GM18507 (cell line): ENCODE results near the gene LRRC61.

ENCODE experiments used
- DNase-seq: peaks from one replicate; pipeline ENCODE4 v3.0.0; 2011; ENCODE audit warnings: low read depth; ENCODE audit not compliant: insufficient read length; ENCODE audit errors: extremely low spot score
- FAIRE-seq: peaks from 2 replicates; lab custom pipeline; 2011; peaks lifted over from hg19 to GRCh38; lab: Jason Lieb, UNC

The LRRC61 gene

GRCh38 chr7:150365673-150366398, 42.7 kb downstream of the LRRC61 start:
- FAIRE-seq (peak; percentile 36), DNase-seq (no peak)

GRCh38 chr7:150367677-150368095, 44.5 kb downstream of the LRRC61 start:
- FAIRE-seq = peak; percentile 67

GRCh38 chr7:150368096-150368883, 45.1 kb downstream of the LRRC61 start, which contains the start of gene REPIN1:
TSS of gene REPIN1 (plus strand) at chr7:150368822. CDS start at chr7:150369712, 890 bp downstream.
- DNase-seq (no peak), FAIRE-seq (peak; percentile 33)

More at GRCh38 chr7:150367677-150368095, 44.5 kb downstream of the LRRC61 start:
- no peak for DNase-seq

DNA sequence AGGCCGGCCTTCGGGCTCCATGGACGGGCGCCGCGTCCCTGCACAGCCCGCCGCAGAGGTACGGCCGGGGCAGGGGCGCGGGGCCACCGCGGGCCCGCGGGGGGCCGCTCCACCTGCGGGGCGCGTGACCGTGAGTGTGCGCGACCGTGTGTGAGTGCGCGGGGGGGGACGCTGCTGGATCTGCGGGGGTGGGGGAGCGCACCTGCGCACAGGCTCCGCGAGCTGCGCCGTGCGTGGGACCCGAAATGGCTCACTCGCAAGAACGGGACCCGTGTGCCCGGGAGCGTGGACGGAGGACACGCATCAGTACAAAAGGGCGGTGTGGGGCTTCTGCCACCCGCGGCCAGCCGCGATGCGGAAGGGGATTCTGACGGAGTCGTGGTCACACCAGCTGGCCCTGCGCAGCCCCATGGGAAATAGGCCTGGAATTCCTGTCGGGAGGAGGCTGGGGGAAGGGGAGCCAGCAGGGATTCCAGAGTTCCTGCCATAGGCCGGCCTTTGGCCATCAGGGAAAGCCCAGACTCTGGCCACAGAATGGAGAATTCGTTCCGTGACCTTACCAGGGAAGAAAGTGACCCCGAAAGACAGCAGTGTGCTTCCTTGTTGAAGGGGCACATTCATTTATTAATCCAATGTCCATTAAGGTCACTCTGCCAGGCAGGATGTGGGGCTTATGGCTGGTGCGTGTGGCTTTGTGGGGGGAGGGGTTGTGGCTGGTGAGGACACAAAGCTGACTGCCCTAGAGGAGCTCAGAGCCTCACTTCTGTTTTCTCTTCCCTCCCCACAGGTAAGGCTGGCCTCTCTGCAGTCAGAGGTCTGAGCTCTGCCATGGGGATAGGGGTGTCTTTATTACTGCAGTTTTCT, 46.0 kb downstream of the LRRC61 start:
- DNase-seq (no peak), FAIRE-seq (peak; percentile 83)

DNA sequence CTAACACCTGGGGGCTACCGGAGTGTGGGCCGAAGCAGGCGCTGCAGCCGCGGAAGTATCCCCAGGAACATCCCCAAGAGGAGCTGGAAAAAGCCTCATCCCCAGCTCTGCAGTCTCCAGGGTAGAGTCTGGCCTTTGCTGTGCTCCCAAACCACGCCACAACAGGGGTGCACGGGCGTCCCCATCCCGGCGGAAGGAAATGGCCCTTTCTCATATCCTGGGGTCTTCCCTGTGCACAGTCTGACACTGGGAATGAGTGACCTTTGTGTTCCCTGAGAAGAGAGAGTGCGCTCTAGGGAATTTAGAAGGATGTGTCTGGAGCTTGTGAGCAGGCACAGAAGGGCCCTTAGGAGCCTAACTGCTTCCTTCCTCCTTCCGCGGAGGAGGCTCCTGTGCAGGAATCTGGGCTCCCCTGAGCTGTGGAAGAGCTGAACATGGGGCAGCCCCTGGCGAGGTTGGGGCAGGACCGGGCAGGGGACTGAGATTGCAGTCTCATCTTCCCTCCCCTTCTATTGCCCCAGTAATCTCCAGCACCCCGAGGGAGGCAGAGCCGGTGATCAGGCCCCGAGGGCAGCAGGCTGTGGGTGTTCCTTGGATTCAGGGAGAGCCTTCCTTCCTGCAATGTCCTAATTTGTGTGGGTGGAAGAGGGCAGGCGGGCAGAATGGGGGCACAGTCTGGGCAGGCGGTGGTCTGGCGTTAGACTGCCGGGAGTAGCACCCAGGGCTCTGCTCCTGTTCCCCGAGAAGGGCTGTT, 46.8 kb downstream of the LRRC61 start:
- DNase-seq (no peak), FAIRE-seq (no peak)

DNA sequence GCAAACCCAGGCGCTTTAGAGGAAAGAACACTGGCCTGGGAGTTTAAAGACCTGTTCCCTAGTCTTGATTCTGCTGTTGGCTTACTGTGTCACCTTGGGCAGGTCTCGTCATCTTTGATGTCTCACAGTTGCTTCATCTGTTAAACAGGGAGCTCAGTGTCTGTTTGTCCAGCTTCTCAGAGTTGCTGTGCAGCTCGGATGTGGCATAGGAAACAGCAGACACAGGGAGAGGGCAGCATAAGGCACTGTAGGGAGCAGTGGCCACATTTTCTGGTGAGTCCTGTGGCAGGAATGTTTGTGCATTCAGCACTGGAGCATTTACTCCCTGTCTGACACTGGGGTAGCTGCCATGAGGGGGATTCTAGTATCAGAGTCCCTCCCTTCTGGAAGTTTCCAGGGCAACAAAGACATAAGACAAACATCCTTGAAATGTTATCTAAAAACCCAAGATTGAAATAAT, 47.5 kb downstream of the LRRC61 start:
- FAIRE-seq (no peak), DNase-seq (no peak)

DNA sequence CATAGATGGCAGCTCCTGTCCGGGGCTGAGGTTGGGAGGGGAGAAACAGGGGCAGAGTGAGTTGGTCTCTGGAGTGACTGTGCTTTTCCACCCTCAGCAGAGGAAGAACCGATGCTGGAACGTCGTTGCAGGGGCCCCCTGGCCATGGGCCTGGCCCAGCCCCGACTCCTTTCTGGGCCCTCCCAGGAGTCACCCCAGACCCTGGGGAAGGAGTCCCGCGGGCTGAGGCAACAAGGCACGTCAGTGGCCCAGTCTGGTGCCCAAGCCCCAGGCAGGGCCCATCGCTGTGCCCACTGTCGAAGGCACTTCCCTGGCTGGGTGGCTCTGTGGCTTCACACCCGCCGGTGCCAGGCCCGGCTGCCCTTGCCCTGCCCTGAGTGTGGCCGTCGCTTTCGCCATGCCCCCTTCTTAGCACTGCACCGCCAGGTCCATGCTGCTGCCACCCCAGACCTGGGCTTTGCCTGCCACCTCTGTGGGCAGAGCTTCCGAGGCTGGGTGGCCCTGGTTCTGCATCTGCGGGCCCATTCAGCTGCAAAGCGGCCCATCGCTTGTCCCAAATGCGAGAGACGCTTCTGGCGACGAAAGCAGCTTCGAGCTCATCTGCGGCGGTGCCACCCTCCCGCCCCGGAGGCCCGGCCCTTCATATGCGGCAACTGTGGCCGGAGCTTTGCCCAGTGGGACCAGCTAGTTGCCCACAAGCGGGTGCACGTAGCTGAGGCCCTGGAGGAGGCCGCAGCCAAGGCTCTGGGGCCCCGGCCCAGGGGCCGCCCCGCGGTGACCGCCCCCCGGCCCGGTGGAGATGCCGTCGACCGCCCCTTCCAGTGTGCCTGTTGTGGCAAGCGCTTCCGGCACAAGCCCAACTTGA, 48.2 kb downstream of the LRRC61 start:
- FAIRE-seq (no peak), DNase-seq (no peak)

- no peak for FAIRE-seq
- no peak for DNase-seq
Observed at GRCh38 chr7:150371996-150372270, 48.8 kb downstream of the LRRC61 start.

GRCh38 chr7:150372271-150373048, 49.3 kb downstream of the LRRC61 start:
- FAIRE-seq (no peak), DNase-seq (no peak)

- FAIRE-seq = no peak
- DNase-seq = no peak
Observed at GRCh38 chr7:150373049-150373801, 50.1 kb downstream of the LRRC61 start.

DNA sequence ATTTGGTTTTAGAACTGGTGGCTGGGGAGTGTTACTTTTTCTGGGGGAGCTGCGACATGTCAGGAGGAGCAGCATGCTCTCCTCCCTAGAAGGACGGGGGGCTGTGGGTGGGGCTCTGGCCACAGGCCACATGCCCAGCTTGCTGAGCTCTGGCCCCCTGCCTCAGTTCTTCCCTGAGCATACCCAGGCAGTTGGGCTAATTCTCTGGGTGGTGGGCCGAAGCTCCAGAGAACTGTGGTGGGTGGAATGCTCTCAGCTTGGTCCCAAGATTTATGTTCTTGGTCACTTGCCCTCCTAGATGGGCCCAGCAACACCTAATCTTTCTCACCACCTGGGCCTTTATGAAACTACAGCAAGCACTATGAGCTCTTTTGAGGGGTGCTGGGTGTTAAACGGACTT, 50.9 kb downstream of the LRRC61 start:
- FAIRE-seq (no peak), DNase-seq (no peak)

DNA sequence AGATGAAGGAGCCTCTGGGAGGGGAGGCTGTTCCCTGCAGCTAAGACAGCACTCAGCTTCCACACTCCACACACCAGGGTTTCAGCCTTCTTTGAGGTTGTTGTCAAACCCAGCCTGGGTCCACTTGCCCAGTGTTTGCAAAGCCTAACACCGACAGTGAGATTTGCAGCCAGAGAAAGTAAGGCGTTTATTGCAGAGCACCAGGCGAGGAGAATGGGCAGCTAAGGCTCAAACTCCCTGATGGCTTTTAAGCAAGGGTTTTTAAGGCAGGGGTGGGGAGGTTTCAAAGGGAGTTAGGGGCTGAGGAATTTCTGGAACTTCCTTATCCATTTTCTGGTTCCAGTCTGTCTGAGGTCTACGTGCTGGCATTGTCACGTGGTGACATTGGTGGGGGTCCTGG, 51.3 kb downstream of the LRRC61 start:
- FAIRE-seq (no peak), DNase-seq (no peak)

- FAIRE-seq = peak; percentile 83
- DNase-seq = no peak
Observed at GRCh38 chr7:150375662-150376521, 52.7 kb downstream of the LRRC61 start.

- FAIRE-seq (no peak), DNase-seq (no peak)
Observed at GRCh38 chr7:150376560-150376959, 53.4 kb downstream of the LRRC61 start.

DNA sequence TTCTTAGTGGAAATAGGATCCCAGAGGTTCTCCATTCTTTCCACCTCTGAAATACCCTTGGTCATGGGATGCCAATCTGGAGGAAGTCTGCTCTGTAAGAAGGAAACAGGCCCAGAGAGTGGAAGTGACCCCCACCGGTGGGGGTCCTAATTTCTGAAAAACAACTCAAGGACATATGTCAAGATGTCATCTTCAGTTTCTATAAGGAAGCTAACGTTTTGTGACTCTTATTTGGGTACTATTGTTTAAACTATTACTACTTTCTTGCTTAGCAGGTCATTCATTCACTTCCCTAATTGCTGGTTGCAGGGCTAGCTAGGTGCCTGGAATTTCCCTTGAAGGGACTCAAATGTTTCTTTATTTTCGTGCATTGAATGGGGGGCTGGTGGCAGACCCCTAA, 54.0 kb downstream of the LRRC61 start:
- DNase-seq (no peak), FAIRE-seq (peak; percentile 24)

DNA sequence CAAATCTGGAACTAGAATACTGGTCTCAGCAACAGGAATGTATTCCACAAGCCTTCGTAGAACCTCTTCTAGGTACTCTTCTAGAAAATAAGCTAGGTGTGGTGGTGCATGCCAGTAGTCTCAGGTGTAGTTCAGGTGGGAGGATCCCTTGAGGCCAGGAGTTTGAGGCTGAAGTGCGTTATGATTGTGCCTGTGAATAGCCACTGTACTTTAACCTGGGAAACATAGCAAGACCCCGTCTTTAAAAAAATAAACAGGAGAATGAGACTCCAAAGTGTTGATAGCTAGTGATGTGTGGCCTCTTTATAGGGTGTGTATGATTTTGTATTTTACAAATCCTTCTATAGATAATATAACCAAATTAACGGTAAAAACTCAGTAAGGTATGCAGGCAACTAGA, 54.5 kb downstream of the LRRC61 start:
- FAIRE-seq = no peak
- no peak for DNase-seq
